ENCODE data around the gene PCDHB1.
A peak's percentile ranks its signal among the peaks of the same experiment; 100 is the strongest.
"Not testable (repeated sequence)": the region's sequence is repeated elsewhere in the genome, so short reads cannot be mapped to it uniquely, and the experiment has no call there.

Gene PCDHB1

DNA sequence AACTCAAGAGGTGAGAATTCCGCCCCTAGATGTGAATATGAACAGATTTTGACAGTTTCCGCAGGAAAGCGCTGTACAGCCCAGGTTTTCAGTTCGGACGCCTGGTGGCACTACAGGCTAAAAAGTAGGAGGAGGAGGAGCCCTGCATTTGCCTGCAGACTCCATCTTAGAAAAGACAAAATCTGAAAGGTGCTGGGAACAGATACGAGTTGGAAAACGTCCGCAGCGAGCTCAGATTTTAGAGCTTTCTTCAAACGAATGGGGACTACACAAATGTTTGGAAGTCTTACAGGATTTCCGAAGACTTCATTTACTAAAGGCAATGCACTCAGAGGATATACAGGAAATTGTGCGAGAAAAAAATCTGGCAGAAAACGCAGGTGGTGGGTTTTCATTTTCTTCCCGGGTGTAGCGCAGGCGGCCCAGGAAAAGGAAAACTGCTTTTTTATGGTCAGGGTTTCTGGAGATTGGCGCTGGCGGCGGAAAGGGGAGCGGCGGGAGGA is 33.4 kb downstream of the PCDHB1 start:
- Histone ChIP-seq H3K4me3 (ENCODE audit: low read length) (peak overlapping the region; percentile 64), H3K27me3 (replicated peaks; ENCODE audit: insufficient read depth, low read length) (no peaks in the 10 kb centered on the region), H4K20me1 (ENCODE audit: insufficient read depth, low read length) (no peaks in the 10 kb centered on the region), H2AFZ (ENCODE audit: low read length) (peak overlapping the region; percentile 83), H3F3A (ENCODE audit: insufficient read depth, low read length) (no peaks in the 10 kb centered on the region), H3K4me2 (ENCODE audit: low read depth, low read length) (peak overlapping the region; percentile 50; the same call in 1 of the 2 replicates), H3K9me2 (replicated peaks; ENCODE audit: insufficient read depth, low read length) (no peaks in the 10 kb centered on the region), H3K9ac (ENCODE audit: low read length) (peak overlapping the region; percentile 61), H3K9me3 (replicated peaks; ENCODE audit: insufficient read depth, low read length) (no peaks in the 10 kb centered on the region), H3K36me3 (replicated peaks; ENCODE audit: insufficient read depth, low read length) (no peaks in the 10 kb centered on the region), H3K79me2 (ENCODE audit: low read length) (no peaks in the 10 kb centered on the region), H3K27ac (ENCODE audit: low read length) (no peak overlapping the region), H3K4me1 (ENCODE audit: low read length) (peaks cover 4% of the 10 kb centered on the region; the same call in 1 of the 2 replicates)
- peak; percentile 81 for DNase-seq
- TF ChIP-seq, protein P1, sequence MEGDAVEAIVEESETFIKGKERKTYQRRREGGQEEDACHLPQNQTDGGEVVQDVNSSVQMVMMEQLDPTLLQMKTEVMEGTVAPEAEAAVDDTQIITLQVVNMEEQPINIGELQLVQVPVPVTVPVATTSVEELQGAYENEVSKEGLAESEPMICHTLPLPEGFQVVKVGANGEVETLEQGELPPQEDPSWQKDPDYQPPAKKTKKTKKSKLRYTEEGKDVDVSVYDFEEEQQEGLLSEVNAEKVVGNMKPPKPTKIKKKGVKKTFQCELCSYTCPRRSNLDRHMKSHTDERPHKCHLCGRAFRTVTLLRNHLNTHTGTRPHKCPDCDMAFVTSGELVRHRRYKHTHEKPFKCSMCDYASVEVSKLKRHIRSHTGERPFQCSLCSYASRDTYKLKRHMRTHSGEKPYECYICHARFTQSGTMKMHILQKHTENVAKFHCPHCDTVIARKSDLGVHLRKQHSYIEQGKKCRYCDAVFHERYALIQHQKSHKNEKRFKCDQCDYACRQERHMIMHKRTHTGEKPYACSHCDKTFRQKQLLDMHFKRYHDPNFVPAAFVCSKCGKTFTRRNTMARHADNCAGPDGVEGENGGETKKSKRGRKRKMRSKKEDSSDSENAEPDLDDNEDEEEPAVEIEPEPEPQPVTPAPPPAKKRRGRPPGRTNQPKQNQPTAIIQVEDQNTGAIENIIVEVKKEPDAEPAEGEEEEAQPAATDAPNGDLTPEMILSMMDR (IDR thresholded peaks at IDR 0.05; ENCODE audit: low read length), result peak; percentile 89
- no peak for TF ChIP-seq EZH2phosphoT487 (IDR thresholded peaks at IDR 0.05; ENCODE audit: low read length)

DNA sequence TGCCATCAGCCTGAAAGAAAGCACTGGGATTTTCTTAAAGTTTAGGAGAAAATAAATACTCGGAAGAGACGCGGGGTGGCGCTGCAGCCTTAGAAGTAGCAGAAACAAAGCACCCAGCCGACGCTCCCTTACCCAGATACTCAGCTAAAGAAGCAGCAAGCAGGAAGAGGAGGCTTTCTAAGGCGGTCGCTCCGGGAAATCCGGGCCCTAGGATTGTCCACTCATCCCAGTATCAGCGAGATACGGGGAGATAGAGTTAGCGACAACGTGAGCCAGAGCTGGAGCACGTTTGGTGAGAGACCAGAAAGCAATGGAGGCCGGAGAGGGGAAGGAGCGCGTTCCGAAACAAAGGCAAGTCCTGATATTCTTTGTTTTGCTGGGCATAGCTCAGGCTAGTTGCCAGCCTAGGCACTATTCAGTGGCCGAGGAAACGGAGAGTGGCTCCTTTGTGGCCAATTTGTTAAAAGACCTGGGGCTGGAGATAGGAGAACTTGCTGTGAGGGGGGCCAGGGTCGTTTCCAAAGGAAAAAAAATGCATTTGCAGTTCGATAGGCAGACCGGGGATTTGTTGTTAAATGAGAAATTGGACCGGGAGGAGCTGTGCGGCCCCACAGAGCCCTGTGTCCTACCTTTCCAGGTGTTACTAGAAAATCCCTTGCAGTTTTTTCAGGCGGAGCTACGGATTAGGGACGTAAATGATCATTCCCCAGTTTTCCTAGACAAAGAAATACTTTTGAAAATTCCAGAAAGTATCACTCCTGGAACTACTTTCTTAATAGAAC is 43.5 kb downstream of the PCDHB1 start, which contains the start of gene PCDHB2:
Gene PCDHB2 (plus strand): TSS at position 135 of the 782 bp plus-strand sequence. CDS start 176 bp downstream, at position 311.
- no peaks in the 10 kb centered on the region for H3K4me1 ChIP-seq (ENCODE audit: low read length)
- H3K27ac ChIP-seq (ENCODE audit: low read length), result no peak within 1 kb of the TSS
- no peak for TF ChIP-seq EZH2phosphoT487 (IDR thresholded peaks at IDR 0.05; ENCODE audit: low read length)
- TF ChIP-seq, protein P1 (IDR thresholded peaks at IDR 0.05; ENCODE audit: low read length), result peak; percentile 58
- DNase-seq, result peak; percentile 70
- no peaks in the 10 kb centered on the region for H4K20me1 ChIP-seq (ENCODE audit: insufficient read depth, low read length)
- H3K36me3 ChIP-seq (replicated peaks; ENCODE audit: insufficient read depth, low read length), result no peaks in the 10 kb centered on the region
- H2AFZ ChIP-seq (ENCODE audit: low read length), result peak within 1 kb of the TSS; percentile 46
- H3K9ac ChIP-seq (ENCODE audit: low read length), result peak within 1 kb of the TSS; percentile 22; the same call in 1 of the 2 replicates
- H3K4me2 ChIP-seq (ENCODE audit: low read depth, low read length), result peak within 1 kb of the TSS; percentile 4; the same call in 1 of the 2 replicates
- H3F3A ChIP-seq (ENCODE audit: insufficient read depth, low read length), result no peaks in the 10 kb centered on the region
- no peaks in the 10 kb centered on the region for H3K9me2 ChIP-seq (replicated peaks; ENCODE audit: insufficient read depth, low read length)
- peak within 1 kb of the TSS; percentile 50 for H3K4me3 ChIP-seq (ENCODE audit: low read length)
- H3K27me3 ChIP-seq (replicated peaks; ENCODE audit: insufficient read depth, low read length), result no peaks in the 10 kb centered on the region
- no peaks in the 10 kb centered on the region for H3K79me2 ChIP-seq (ENCODE audit: low read length)
- no peaks in the 10 kb centered on the region for H3K9me3 ChIP-seq (replicated peaks; ENCODE audit: insufficient read depth, low read length)

DNA sequence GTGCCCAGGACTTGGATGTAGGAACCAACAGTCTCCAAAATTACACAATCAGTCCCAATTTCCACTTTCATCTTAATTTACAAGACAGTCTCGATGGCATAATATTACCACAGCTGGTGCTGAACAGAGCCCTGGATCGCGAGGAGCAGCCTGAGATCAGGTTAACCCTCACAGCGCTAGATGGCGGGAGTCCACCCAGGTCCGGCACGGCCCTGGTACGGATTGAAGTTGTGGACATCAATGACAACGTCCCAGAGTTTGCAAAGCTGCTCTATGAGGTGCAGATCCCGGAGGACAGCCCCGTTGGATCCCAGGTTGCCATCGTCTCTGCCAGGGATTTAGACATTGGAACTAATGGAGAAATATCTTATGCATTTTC is 44.1 kb downstream of the PCDHB1 start:
- TF ChIP-seq EZH2phosphoT487 (IDR thresholded peaks at IDR 0.05; ENCODE audit: low read length), result no peak
- TF ChIP-seq EZH2 (optimal IDR thresholded peaks at IDR 0.05; ENCODE audit: low read depth, low read length), result no peak
- no peaks in the 10 kb centered on the region for H3K9me2 ChIP-seq (replicated peaks; ENCODE audit: insufficient read depth, low read length)
- H2AFZ ChIP-seq (ENCODE audit: low read length), result no peak overlapping the region
- no peak for DNase-seq
- no peaks in the 10 kb centered on the region for H3K27me3 ChIP-seq (replicated peaks; ENCODE audit: insufficient read depth, low read length)
- no peaks in the 10 kb centered on the region for H3K36me3 ChIP-seq (replicated peaks; ENCODE audit: insufficient read depth, low read length)
- H3K4me3 ChIP-seq (ENCODE audit: low read length), result no peak overlapping the region
- no peak overlapping the region for H3K9ac ChIP-seq (ENCODE audit: low read length)
- no peaks in the 10 kb centered on the region for H4K20me1 ChIP-seq (ENCODE audit: insufficient read depth, low read length)
- peak overlapping the region; percentile 4; the same call in 1 of the 2 replicates for H3K4me2 ChIP-seq (ENCODE audit: low read depth, low read length)
- no peak overlapping the region for H3K27ac ChIP-seq (ENCODE audit: low read length)
- no peaks in the 10 kb centered on the region for H3K79me2 ChIP-seq (ENCODE audit: low read length)
- no peaks in the 10 kb centered on the region for H3K9me3 ChIP-seq (replicated peaks; ENCODE audit: insufficient read depth, low read length)
- H3F3A ChIP-seq (ENCODE audit: insufficient read depth, low read length), result no peaks in the 10 kb centered on the region
- H3K4me1 ChIP-seq (ENCODE audit: low read length), result no peaks in the 10 kb centered on the region

DNA sequence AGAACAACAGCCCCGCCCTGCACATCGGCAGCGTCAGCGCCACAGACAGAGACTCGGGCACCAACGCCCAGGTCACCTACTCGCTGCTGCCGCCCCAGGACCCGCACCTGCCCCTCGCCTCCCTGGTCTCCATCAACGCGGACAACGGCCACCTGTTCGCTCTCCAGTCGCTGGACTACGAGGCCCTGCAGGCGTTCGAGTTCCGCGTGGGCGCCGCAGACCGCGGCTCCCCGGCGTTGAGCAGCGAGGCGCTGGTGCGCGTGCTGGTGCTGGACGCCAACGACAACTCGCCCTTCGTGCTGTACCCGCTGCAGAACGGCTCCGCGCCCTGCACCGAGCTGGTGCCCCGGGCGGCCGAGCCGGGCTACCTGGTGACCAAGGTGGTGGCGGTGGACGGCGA is 45.0 kb downstream of the PCDHB1 start:
- H3K4me2 ChIP-seq (ENCODE audit: low read depth, low read length); H3K9me3 ChIP-seq (replicated peaks; ENCODE audit: insufficient read depth, low read length); H3K9me2 ChIP-seq (replicated peaks; ENCODE audit: insufficient read depth, low read length); H3K9ac ChIP-seq (ENCODE audit: low read length); H3K36me3 ChIP-seq (replicated peaks; ENCODE audit: insufficient read depth, low read length); H4K20me1 ChIP-seq (ENCODE audit: insufficient read depth, low read length); H3K27me3 ChIP-seq (replicated peaks; ENCODE audit: insufficient read depth, low read length); H3F3A ChIP-seq (ENCODE audit: insufficient read depth, low read length); H3K79me2 ChIP-seq (ENCODE audit: low read length); H3K27ac ChIP-seq (ENCODE audit: low read length); DNase-seq; H3K4me1 ChIP-seq (ENCODE audit: low read length); H2AFZ ChIP-seq (ENCODE audit: low read length); H3K4me3 ChIP-seq (ENCODE audit: low read length): not testable (repeated sequence)

DNA sequence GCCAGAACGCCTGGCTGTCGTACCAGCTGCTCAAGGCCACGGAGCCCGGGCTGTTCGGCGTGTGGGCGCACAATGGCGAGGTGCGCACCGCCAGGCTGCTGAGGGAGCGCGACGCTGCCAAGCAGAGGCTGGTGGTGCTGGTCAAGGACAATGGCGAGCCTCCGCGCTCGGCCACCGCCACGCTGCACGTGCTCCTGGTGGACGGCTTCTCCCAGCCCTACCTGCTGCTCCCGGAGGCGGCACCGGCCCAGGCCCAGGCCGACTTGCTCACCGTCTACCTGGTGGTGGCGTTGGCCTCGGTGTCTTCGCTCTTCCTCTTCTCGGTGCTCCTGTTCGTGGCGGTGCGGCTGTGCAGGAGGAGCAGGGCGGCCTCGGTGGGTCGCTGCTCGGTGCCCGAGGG is 45.4 kb downstream of the PCDHB1 start:
- H3K9me2 ChIP-seq (replicated peaks; ENCODE audit: insufficient read depth, low read length); H3K36me3 ChIP-seq (replicated peaks; ENCODE audit: insufficient read depth, low read length); H3K4me2 ChIP-seq (ENCODE audit: low read depth, low read length); H3K27ac ChIP-seq (ENCODE audit: low read length); H3K27me3 ChIP-seq (replicated peaks; ENCODE audit: insufficient read depth, low read length); H3K4me1 ChIP-seq (ENCODE audit: low read length); H3F3A ChIP-seq (ENCODE audit: insufficient read depth, low read length); H3K9ac ChIP-seq (ENCODE audit: low read length); H2AFZ ChIP-seq (ENCODE audit: low read length); DNase-seq; H4K20me1 ChIP-seq (ENCODE audit: insufficient read depth, low read length); H3K4me3 ChIP-seq (ENCODE audit: low read length); H3K9me3 ChIP-seq (replicated peaks; ENCODE audit: insufficient read depth, low read length); H3K79me2 ChIP-seq (ENCODE audit: low read length): not testable (repeated sequence)
